Upper lobe of right lung (tissue), 1 donor: ENCODE measurements around the gene TBC1D32. TPM values are rescaled to one million over a fixed set of nuclear protein-coding genes. Genes with fewer than 3 reads are reported as not detected.
"Not testable (repeated sequence)": the region's sequence is repeated elsewhere in the genome, so short reads cannot be mapped to it uniquely, and the experiment has no call there.

Source experiments
- ATAC-seq: fragments of 200-7000 bp; cut with Tn5 transposase; one replicate; pipeline ENCODE4 v1.9.1; 2020; ENCODE audit warnings: mild to moderate bottlenecking, moderate library complexity
- DNase-seq: peaks from one replicate; pipeline ENCODE4 v3.0.0-alpha.2; 2020
- H3K27ac ChIP-seq: fragments of 200-600 bp; one replicate; pipeline ENCODE4 v1.8.0; 2022
- H3K27me3 ChIP-seq: fragments of 200-600 bp; one replicate; pipeline ENCODE4 v1.8.0; 2022; ENCODE audit warnings: mild to moderate bottlenecking
- H3K36me3 ChIP-seq: fragments of 200-600 bp; one replicate; pipeline ENCODE4 v1.8.0; 2022
- H3K4me1 ChIP-seq: fragments of 200-600 bp; one replicate; pipeline ENCODE4 v1.8.0; 2022
- H3K4me3 ChIP-seq: fragments of 200-600 bp; one replicate; pipeline ENCODE4 v1.8.0; 2022; ENCODE audit warnings: mild to moderate bottlenecking
- H3K9me3 ChIP-seq: fragments of 200-600 bp; one replicate; pipeline ENCODE4 v1.8.0; 2022
- CTCF ChIP-seq: fragments of 200-600 bp; IDR thresholded peaks from one replicate; pipeline ENCODE4 v1.8.0; 2022; ENCODE audit warnings: antibody characterized with exemption
- intact Hi-C: fragments of 100-400 bp; cut with DNase I; formaldehyde crosslinking; loops from one replicate; pipeline ENCODE4 v1.11.0; 2022
- total RNA-seq: library from RNA; stranded (reverse); fragmentation: NEBNext Ultra II Directional; extraction: Animal tissue kit (Norgen Biotek cat#: 25700); gene quantifications from one replicate; pipeline ENCODE4 v1.2.1, GENCODE V29; 2021
- donor health status: DM: no; HTN: yes; CAD: no; lungs with severe emphysema.

TBC1D32 gene
- total RNA-seq, 1 donor from 2014 or later = 5.4 TPM

DNA sequence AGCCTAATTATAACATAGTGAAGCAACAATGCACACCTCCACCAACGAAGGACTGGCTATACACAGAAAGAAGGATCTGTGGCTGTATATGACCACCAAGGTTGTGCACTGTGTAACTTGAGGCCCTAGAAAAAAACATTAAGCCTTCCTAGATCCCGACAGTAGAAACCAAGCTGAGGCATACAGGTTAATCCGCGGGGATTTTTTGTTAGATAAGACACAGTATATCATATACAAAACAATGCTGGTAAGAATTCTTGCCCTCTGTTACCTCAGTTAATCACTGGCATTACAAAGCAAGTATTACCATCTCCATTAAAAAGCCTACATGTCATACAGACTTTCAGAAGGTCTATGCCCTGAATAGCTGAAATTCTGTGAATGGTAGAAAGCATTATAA lies 228.8 kb downstream of the TBC1D32 start:
- intact Hi-C loops = no loop called here
- Histone ChIP-seq H3K27ac (no peak overlapping the region), H3K27me3 (no peaks in the 10 kb centered on the region), H3K4me1 (no peaks in the 10 kb centered on the region), H3K36me3 (no peaks in the 10 kb centered on the region), H3K4me3 (no peak overlapping the region), H3K9me3 (no peaks in the 10 kb centered on the region)
- ATAC-seq (no peak), DNase-seq (no peak)
- TF ChIP-seq CTCF = no peak

GRCh38 chr6:121093928-121094327 lies 240.4 kb downstream of the TBC1D32 start:
- intact Hi-C loops = no loop called here
- H3K9me3 ChIP-seq = no peaks in the 10 kb centered on the region
- no peaks in the 10 kb centered on the region for H3K36me3 ChIP-seq
- no peak for TF ChIP-seq CTCF
- no peak for ATAC-seq
- no peaks in the 10 kb centered on the region for H3K27me3 ChIP-seq
- H3K4me3 ChIP-seq = no peak overlapping the region
- no peaks in the 10 kb centered on the region for H3K4me1 ChIP-seq
- DNase-seq = no peak
- no peak overlapping the region for H3K27ac ChIP-seq

DNA sequence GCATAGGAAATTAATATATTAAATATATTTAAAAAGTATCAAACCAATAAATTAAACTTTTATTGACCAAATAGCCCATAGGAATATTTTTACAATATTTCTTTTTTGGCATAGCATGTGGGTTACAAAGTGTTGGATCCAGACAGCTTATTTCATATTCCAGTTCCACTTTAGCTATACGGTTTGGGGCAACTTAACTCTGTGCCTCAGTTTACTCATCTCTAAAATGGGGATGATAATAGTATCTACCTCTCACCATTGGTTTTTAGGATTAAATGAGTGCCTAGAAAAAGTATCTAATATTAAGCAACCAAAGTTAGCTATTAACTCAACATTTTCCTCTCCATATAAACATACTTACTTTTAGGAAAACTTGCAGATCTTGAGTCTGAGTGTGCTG lies 243.8 kb downstream of the TBC1D32 start:
- no peak for ATAC-seq
- intact Hi-C loops = no loop called here
- H3K36me3 ChIP-seq = no peaks in the 10 kb centered on the region
- no peaks in the 10 kb centered on the region for H3K4me1 ChIP-seq
- no peak overlapping the region for H3K27ac ChIP-seq
- no peak for DNase-seq
- no peak for TF ChIP-seq CTCF
- no peaks in the 10 kb centered on the region for H3K27me3 ChIP-seq
- H3K4me3 ChIP-seq = no peak overlapping the region
- no peaks in the 10 kb centered on the region for H3K9me3 ChIP-seq

DNA sequence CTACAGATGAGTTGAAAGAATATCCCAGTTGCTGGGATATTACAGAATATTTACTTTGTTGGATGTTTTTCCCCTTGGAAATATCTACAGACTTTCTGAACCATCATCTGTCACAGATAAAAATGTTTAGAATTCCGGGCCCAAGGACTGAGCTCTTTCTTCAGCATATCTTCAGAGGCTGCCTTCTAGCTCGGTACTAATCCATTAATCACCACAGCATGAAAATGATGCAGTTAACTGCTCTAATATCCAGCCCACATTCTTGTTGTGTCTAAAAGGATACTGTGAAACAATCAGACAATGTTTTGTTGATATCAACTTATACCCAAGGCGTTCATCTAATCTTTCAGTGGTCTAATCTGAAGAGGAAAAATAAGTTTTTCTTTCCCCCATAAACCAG lies 247.4 kb downstream of the TBC1D32 start:
- TF ChIP-seq CTCF = no peak
- DNase-seq = no peak
- Histone ChIP-seq H3K27me3 (no peaks in the 10 kb centered on the region), H3K4me1 (no peaks in the 10 kb centered on the region), H3K27ac (no peak overlapping the region), H3K4me3 (no peak overlapping the region), H3K9me3 (no peaks in the 10 kb centered on the region), H3K36me3 (no peaks in the 10 kb centered on the region)
- no peak for ATAC-seq
- intact Hi-C loops = no loop called here

- H3K27ac ChIP-seq = no peak overlapping the region
- no peaks in the 10 kb centered on the region for H3K36me3 ChIP-seq
- H3K4me1 ChIP-seq = no peaks in the 10 kb centered on the region
- DNase-seq = no peak
- no peak for TF ChIP-seq CTCF
- H3K9me3 ChIP-seq = no peaks in the 10 kb centered on the region
- no peak for ATAC-seq
- intact Hi-C loops = no loop called here
- H3K27me3 ChIP-seq = no peaks in the 10 kb centered on the region
- no peak overlapping the region for H3K4me3 ChIP-seq
Measured at GRCh38 chr6:121076119-121076518, 258.2 kb downstream of the TBC1D32 start.

DNA sequence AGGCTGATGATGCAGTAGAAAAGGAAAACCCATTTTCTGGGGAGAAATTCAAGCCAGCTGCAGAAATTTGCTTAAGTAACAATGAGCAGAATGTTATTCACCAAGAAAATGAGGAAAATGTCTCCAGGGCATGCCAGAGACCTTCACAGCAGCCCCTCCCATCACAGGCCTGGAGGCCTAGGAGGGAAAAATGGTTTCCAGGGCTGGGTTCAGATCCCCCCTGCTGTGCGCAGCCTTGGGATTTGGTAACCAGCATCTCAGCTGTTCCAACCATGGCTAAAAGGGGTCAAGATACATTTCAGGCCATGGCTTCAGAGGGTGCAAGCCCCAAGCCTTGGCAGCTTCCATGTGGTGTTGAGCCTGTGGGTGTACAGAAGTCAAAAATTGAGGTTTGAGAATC lies 265.5 kb downstream of the TBC1D32 start:
- H3K4me1 ChIP-seq, ATAC-seq, H3K4me3 ChIP-seq, H3K36me3 ChIP-seq, H3K27me3 ChIP-seq, H3K9me3 ChIP-seq, DNase-seq, intact Hi-C loops, H3K27ac ChIP-seq: not testable (repeated sequence)
